Nephron (organoid): Measurements from ENCODE around the gene B3GNT2.
"Not testable (repeated sequence)": the region's sequence is repeated elsewhere in the genome, so short reads cannot be mapped to it uniquely, and the experiment has no call there.

Experiments used
- H3K27ac Mint-ChIP-seq, 3 experiments: 2 replicates each; pipeline ENCODE4 v1.8.0; 2020; ENCODE audit warnings: mixed read lengths in 3 of 3, mild to moderate bottlenecking in 2 of 3, moderate library complexity in 1 of 3
- H3K27me3 Mint-ChIP-seq: 2 replicates; pipeline ENCODE4 v1.8.0; 2021; ENCODE audit warnings: low read depth, mild to moderate bottlenecking, moderate library complexity, mixed read lengths
- H3K36me3 Mint-ChIP-seq: 2 replicates; pipeline ENCODE4 v1.8.0; 2020; ENCODE audit warnings: low read depth, mixed read lengths
- H3K4me1 Mint-ChIP-seq: 2 replicates; pipeline ENCODE4 v1.8.0; 2020; ENCODE audit warnings: mixed read lengths
- H3K4me3 Mint-ChIP-seq, 3 experiments: 2 replicates each; pipeline ENCODE4 v1.8.0; 2020; ENCODE audit warnings: mild to moderate bottlenecking in 3 of 3, mixed read lengths in 3 of 3, moderate library complexity in 2 of 3
- H3K9me3 Mint-ChIP-seq: 2 replicates; pipeline ENCODE4 v1.8.0; 2020; ENCODE audit warnings: mixed read lengths
- CTCF ChIP-seq, 3 experiments: fragments of 200-600 bp; sonication (generic); IDR thresholded peaks; one replicate each; pipeline ENCODE4 v1.5.0; 2021; ENCODE audit warnings: antibody characterized with exemption in 3 of 3; ENCODE audit not compliant: unreplicated experiment in 3 of 3

B3GNT2 gene

GRCh38 chr2:62257466-62257865 lies 61.6 kb downstream of the B3GNT2 start:
- TF ChIP-seq CTCF (IDR thresholded peaks at IDR 0.05; ENCODE audit: unreplicated experiment in 3 of 3), result no peak
- no peaks in the 10 kb centered on the region for H3K27me3 Mint-ChIP-seq
- H3K36me3 Mint-ChIP-seq, result no peaks in the 10 kb centered on the region
- no peak overlapping the region for H3K27ac Mint-ChIP-seq
- H3K4me1 Mint-ChIP-seq, result no peaks in the 10 kb centered on the region
- peaks cover 3% of the 10 kb centered on the region for H3K9me3 Mint-ChIP-seq
- H3K4me3 Mint-ChIP-seq, result no peak overlapping the region

- Mint-ChIP-seq H3K4me3 (no peak overlapping the region), H3K27me3 (no peaks in the 10 kb centered on the region), H3K27ac (no peak overlapping the region), H3K9me3 (no peaks in the 10 kb centered on the region), H3K4me1 (peaks cover 20% of the 10 kb centered on the region), H3K36me3 (no peaks in the 10 kb centered on the region)
- TF ChIP-seq CTCF (IDR thresholded peaks at IDR 0.05; ENCODE audit: unreplicated experiment in 3 of 3), result no peak
Observed at GRCh38 chr2:62263076-62263715, 67.3 kb downstream of the B3GNT2 start.

GRCh38 chr2:62264186-62264585 lies 68.3 kb downstream of the B3GNT2 start:
- Mint-ChIP-seq H3K27ac (no peak overlapping the region), H3K9me3 (peaks cover under 1% of the 10 kb centered on the region), H3K4me3 (no peak overlapping the region), H3K4me1 (peaks cover 20% of the 10 kb centered on the region), H3K27me3 (no peaks in the 10 kb centered on the region), H3K36me3 (no peaks in the 10 kb centered on the region)
- TF ChIP-seq CTCF (IDR thresholded peaks at IDR 0.05; ENCODE audit: unreplicated experiment in 3 of 3), result no peak

GRCh38 chr2:62265106-62265505 lies 69.2 kb downstream of the B3GNT2 start:
- Mint-ChIP-seq H3K27ac (no peak overlapping the region), H3K4me3 (no peak overlapping the region), H3K36me3 (no peaks in the 10 kb centered on the region), H3K4me1 (peaks cover 20% of the 10 kb centered on the region), H3K27me3 (no peaks in the 10 kb centered on the region), H3K9me3 (peaks cover 6% of the 10 kb centered on the region)
- no peak for TF ChIP-seq CTCF (IDR thresholded peaks at IDR 0.05; ENCODE audit: unreplicated experiment in 3 of 3)

- Mint-ChIP-seq H3K36me3 (no peaks in the 10 kb centered on the region), H3K9me3 (peaks cover 6% of the 10 kb centered on the region), H3K27me3 (no peaks in the 10 kb centered on the region), H3K27ac (peak overlapping the region in 1 of 3 experiments; percentile 14), H3K4me3 (no peak overlapping the region), H3K4me1 (peaks cover 20% of the 10 kb centered on the region)
- no peak for TF ChIP-seq CTCF (IDR thresholded peaks at IDR 0.05; ENCODE audit: unreplicated experiment in 3 of 3)
Observed at GRCh38 chr2:62266433-62267038, 70.6 kb downstream of the B3GNT2 start.

- H3K27me3 Mint-ChIP-seq, result no peaks in the 10 kb centered on the region
- H3K27ac Mint-ChIP-seq, result no peak overlapping the region
- TF ChIP-seq CTCF (IDR thresholded peaks at IDR 0.05; ENCODE audit: unreplicated experiment in 3 of 3), result no peak
- H3K9me3 Mint-ChIP-seq, result peaks cover 6% of the 10 kb centered on the region
- H3K36me3 Mint-ChIP-seq, result no peaks in the 10 kb centered on the region
- peaks cover 20% of the 10 kb centered on the region for H3K4me1 Mint-ChIP-seq
- no peak overlapping the region for H3K4me3 Mint-ChIP-seq
Observed at GRCh38 chr2:62267696-62268095, 71.8 kb downstream of the B3GNT2 start.

- H3K9me3 Mint-ChIP-seq, H3K27ac Mint-ChIP-seq, H3K4me3 Mint-ChIP-seq, H3K27me3 Mint-ChIP-seq, H3K36me3 Mint-ChIP-seq: not testable (repeated sequence)
- H3K4me1 Mint-ChIP-seq, result peaks cover 14% of the 10 kb centered on the region
Observed at GRCh38 chr2:62268681-62269188, 72.8 kb downstream of the B3GNT2 start.
